ENCODE results near the gene CD79B. TPM values are rescaled to one million over a fixed set of nuclear protein-coding genes. Genes with fewer than 3 reads are reported as not detected.

CD79B gene
- total RNA-seq, 1 experiment from 2014 or later: not detected

DNA sequence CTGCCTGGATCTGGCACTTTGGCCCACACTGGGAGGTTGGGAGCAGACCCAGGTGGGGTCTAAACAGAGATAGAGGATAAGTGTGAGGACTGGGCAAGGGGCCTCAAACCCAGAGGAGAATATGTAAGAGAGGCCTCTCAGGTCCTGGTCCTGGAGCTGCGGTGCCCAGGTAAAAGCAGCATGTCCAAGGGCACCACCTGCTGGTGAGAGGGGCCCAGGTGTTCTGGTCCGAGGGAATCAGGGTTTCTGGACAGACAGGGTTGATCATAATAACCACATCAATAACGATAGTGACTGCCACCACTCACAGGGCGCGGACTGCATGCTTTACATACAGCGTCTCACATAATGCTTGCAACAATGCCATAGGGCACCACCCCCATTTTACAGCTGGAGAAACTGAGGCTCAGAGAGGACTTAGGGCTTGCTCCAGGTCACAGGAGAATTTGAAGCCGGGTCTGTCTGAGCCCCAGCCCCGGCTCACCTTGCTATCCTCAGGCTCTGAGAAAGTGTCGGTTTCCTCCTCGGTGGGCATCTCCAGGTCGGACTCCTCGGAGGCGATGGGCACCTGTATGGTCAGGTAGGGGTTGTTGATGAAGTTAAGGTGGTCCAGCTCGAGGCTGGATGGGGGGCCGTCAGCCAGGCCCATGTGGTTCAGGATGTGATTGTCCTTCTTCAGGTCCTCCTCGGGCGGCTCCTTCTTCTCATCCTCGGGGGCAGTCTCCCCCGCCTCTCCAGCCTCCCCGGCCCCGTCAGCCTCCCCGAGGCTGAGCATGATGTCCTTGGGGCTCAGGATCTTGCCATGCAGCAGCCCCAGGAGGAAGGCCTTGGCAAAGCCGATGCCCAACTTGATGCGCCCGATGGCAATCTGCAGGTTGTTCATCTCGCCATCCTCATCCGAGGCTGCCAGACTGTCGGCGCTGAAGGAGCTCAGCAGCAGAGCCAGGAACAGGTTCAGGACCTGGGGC, 19.1 kb upstream of the CD79B start:
- Mint-ChIP-seq H3K36me3 (ENCODE audit: insufficient read depth, unreplicated experiment) (no peaks in the 10 kb centered on the region), H3K4me1 (ENCODE audit: low read depth, unreplicated experiment) (no peaks in the 10 kb centered on the region), H3K9me3 (ENCODE audit: low read depth, unreplicated experiment) (no peaks in the 10 kb centered on the region), H3K27ac (ENCODE audit: unreplicated experiment) (no peak overlapping the region), H3K27me3 (ENCODE audit: unreplicated experiment) (peaks cover 35% of the 10 kb centered on the region), H3K4me3 (ENCODE audit: low read depth, unreplicated experiment) (no peak overlapping the region)
- CTCF ChIA-PET: interaction anchor here (0.7 to 2.3 kb wide), 3 partner anchors 32 to 54 kb away, joined by 3 to 11 read pairs (median 3); partner anchors contain the start of gene GH1
- peak; percentile 77 for DNase-seq
- intact Hi-C loops (cut with micrococcal nuclease; ENCODE audit: unreplicated experiment): loop anchor here (2.0 kb wide), 1 partner anchor 32 kb away; the partner anchor contains the start of gene GH1
- no TSS peak for BruUV-seq (replicated peaks)
- TF ChIP-seq, protein P1, sequence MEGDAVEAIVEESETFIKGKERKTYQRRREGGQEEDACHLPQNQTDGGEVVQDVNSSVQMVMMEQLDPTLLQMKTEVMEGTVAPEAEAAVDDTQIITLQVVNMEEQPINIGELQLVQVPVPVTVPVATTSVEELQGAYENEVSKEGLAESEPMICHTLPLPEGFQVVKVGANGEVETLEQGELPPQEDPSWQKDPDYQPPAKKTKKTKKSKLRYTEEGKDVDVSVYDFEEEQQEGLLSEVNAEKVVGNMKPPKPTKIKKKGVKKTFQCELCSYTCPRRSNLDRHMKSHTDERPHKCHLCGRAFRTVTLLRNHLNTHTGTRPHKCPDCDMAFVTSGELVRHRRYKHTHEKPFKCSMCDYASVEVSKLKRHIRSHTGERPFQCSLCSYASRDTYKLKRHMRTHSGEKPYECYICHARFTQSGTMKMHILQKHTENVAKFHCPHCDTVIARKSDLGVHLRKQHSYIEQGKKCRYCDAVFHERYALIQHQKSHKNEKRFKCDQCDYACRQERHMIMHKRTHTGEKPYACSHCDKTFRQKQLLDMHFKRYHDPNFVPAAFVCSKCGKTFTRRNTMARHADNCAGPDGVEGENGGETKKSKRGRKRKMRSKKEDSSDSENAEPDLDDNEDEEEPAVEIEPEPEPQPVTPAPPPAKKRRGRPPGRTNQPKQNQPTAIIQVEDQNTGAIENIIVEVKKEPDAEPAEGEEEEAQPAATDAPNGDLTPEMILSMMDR (IDR thresholded peaks at IDR 0.05; ENCODE audit: unreplicated experiment): peak; percentile 47

- intact Hi-C loops (cut with micrococcal nuclease; ENCODE audit: unreplicated experiment): loop anchor here (2.0 kb wide), 1 partner anchor 31 kb away; the partner anchor contains the start of gene GH1
- H3K4me3 Mint-ChIP-seq (ENCODE audit: low read depth, unreplicated experiment): no peak overlapping the region
- TF ChIP-seq, protein P1 (IDR thresholded peaks at IDR 0.05; ENCODE audit: unreplicated experiment): no peak
- CTCF ChIA-PET: interaction anchor here (2.3 kb wide), 1 partner anchor 30 kb away, joined by 11 read pairs; the partner anchor contains the start of gene GH1
- no peaks in the 10 kb centered on the region for H3K36me3 Mint-ChIP-seq (ENCODE audit: insufficient read depth, unreplicated experiment)
- no peaks in the 10 kb centered on the region for H3K4me1 Mint-ChIP-seq (ENCODE audit: low read depth, unreplicated experiment)
- H3K27ac Mint-ChIP-seq (ENCODE audit: unreplicated experiment): no peak overlapping the region
- BruUV-seq (replicated peaks): no TSS peak
- H3K27me3 Mint-ChIP-seq (ENCODE audit: unreplicated experiment): peaks cover 21% of the 10 kb centered on the region
- no peaks in the 10 kb centered on the region for H3K9me3 Mint-ChIP-seq (ENCODE audit: low read depth, unreplicated experiment)
- DNase-seq: no peak
Observed at GRCh38 chr17:63949576-63950250, 17.6 kb upstream of the CD79B start.

DNA sequence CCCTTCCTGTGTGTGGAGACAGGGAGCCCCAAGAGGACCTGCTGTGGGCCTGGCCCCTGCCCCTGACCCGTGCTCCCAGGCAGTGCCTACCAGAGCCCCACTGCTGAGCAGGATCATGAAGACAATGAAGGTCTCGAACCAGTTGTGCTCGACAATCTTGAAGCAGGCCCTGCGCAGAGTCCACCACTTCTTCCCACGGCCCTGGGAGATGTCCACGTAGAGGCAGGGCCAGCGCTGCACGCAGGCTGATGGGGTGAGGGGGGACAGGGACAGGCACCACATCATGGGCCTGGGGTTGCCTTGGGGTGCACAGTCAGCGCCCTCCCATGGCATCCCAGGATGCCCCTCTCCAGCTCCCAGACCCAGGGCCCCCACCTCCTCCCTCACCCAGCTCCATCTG, 16.4 kb upstream of the CD79B start:
- CTCF ChIA-PET: interaction anchor here (0.5 kb wide), 1 partner anchor 199 kb away, joined by 4 read pairs; no protein-coding TSS in a partner anchor
- DNase-seq: no peak
- TF ChIP-seq, protein P1 (IDR thresholded peaks at IDR 0.05; ENCODE audit: unreplicated experiment): no peak
- H3K9me3 Mint-ChIP-seq (ENCODE audit: low read depth, unreplicated experiment): no peaks in the 10 kb centered on the region
- intact Hi-C loops (cut with micrococcal nuclease; ENCODE audit: unreplicated experiment): no loop called here
- peaks cover 11% of the 10 kb centered on the region for H3K27me3 Mint-ChIP-seq (ENCODE audit: unreplicated experiment)
- BruUV-seq (replicated peaks): no TSS peak
- no peak overlapping the region for H3K27ac Mint-ChIP-seq (ENCODE audit: unreplicated experiment)
- no peak overlapping the region for H3K4me3 Mint-ChIP-seq (ENCODE audit: low read depth, unreplicated experiment)
- H3K4me1 Mint-ChIP-seq (ENCODE audit: low read depth, unreplicated experiment): no peaks in the 10 kb centered on the region
- no peaks in the 10 kb centered on the region for H3K36me3 Mint-ChIP-seq (ENCODE audit: insufficient read depth, unreplicated experiment)

- BruUV-seq (replicated peaks): no TSS peak
- no peak for DNase-seq
- TF ChIP-seq, protein P1 (IDR thresholded peaks at IDR 0.05; ENCODE audit: unreplicated experiment): no peak
- peaks cover 17% of the 10 kb centered on the region for H3K27me3 Mint-ChIP-seq (ENCODE audit: unreplicated experiment)
- H3K36me3 Mint-ChIP-seq (ENCODE audit: insufficient read depth, unreplicated experiment): no peaks in the 10 kb centered on the region
- H3K27ac Mint-ChIP-seq (ENCODE audit: unreplicated experiment): no peak overlapping the region
- no peaks in the 10 kb centered on the region for H3K4me1 Mint-ChIP-seq (ENCODE audit: low read depth, unreplicated experiment)
- intact Hi-C loops (cut with micrococcal nuclease; ENCODE audit: unreplicated experiment): no loop called here
- CTCF ChIA-PET: interaction anchor here (1.3 kb wide), 1 partner anchor 78 kb away, joined by 5 read pairs; no protein-coding TSS in a partner anchor
- H3K4me3 Mint-ChIP-seq (ENCODE audit: low read depth, unreplicated experiment): no peak overlapping the region
- no peaks in the 10 kb centered on the region for H3K9me3 Mint-ChIP-seq (ENCODE audit: low read depth, unreplicated experiment)
Observed at GRCh38 chr17:63947711-63948330, 15.7 kb upstream of the CD79B start.
